Epithelial cell of prostate (primary cell): Measurements from ENCODE around the gene ADRA2A.

Source experiments
- DNase-seq: peaks from one replicate; pipeline ENCODE4 v3.0.0-alpha.2; 2011; ENCODE audit warnings: low read depth, low spot score
- H3K27ac ChIP-seq: fragments of 450-650 bp; 2 replicates; pipeline ENCODE4 v1.5.1; 2017; ENCODE audit warnings: mild to moderate bottlenecking

ADRA2A gene

DNA sequence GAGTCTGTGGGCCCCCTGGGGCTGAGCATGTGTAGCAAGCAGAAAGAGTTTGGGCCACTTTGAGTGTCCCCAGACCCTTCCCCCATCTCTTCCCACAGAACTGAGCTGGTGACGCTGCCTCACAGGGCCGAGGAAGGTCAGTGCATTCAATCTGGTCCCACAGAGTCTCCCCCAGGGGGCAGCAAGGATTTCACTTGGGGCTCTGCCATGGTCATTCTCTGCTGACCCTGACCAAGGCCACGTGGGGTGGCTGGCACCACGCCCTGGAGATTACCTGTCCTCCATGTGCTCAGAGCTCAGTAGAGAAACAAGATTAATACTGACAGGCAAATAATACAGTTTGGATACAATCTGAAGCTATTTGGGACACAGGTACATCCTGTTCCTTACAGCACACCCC is 30.2 kb downstream of the ADRA2A start:
- H3K27ac ChIP-seq: no peak overlapping the region
- no peak for DNase-seq

- no peak for DNase-seq
These were observed 31.0 kb downstream of the ADRA2A start for GRCh38 chr10:111107846-111108245.

DNA sequence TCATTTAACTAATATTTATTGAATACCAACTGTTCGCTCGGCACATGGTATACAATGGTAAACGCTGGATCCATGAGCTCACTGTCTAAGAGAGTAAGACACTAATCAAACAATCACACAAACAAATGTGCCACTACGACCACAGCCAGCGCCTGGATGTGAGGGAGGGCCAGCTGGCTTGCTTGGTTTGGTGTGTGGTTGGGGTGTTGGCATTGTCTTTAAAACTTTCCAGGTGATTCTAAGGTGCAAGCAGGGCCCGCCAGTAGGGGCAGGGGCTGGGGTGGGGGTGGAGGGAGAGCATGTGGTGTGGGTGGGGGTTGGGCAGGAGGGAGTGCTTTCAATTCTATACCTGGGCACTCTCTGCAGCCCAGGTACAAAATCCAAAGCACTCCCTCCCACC is 31.6 kb downstream of the ADRA2A start:
- H3K27ac ChIP-seq: no peak overlapping the region
- no peak for DNase-seq

More at GRCh38 chr10:111107846-111108245, 31.0 kb downstream of the ADRA2A start:
- H3K27ac ChIP-seq: no peak overlapping the region

- no peak for DNase-seq
- no peak overlapping the region for H3K27ac ChIP-seq
These were observed 32.8 kb downstream of the ADRA2A start for GRCh38 chr10:111109501-111110242.

DNA sequence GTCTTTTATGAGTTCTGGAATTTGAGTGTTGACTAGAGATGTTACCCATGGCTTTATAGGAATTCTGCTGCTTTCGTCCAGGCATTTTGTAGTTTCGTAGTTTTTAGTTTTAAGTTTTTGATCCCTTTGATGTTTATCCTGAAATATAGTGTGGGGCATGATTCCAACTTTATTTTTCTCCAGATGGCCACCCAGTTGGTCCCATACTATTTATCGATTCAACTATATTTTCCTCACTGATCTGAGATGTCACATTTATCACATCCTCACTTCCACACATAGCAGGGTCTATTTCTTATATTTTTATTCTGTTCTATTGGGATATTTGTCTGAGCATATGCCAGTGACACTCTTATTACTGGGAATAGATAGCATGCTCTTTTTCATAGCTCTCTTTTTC is 33.9 kb downstream of the ADRA2A start:
- DNase-seq: no peak
- H3K27ac ChIP-seq: no peak overlapping the region

DNA sequence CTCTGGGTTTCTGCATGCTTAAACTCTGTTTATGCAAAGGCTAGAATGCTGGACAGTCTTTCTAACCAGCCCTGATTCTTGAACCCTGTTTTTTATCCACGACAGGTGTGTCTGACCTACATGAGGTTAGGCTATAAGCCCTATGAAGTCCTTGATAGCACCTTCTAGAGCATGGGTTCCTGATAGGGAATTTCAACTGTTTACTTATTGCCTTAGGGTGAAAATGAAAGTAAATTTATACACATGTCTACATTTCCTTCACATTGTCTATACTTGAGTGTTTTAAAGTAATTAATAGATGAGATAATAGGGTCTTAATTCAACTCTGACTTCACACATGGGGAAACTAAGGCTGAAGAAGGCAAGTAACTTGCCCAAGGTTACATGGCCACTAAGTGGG is 35.5 kb downstream of the ADRA2A start:
- DNase-seq: no peak
- H3K27ac ChIP-seq: no peak overlapping the region

GRCh38 chr10:111113238-111113960 is 36.6 kb downstream of the ADRA2A start:
- DNase-seq: no peak
- H3K27ac ChIP-seq: no peak overlapping the region

DNA sequence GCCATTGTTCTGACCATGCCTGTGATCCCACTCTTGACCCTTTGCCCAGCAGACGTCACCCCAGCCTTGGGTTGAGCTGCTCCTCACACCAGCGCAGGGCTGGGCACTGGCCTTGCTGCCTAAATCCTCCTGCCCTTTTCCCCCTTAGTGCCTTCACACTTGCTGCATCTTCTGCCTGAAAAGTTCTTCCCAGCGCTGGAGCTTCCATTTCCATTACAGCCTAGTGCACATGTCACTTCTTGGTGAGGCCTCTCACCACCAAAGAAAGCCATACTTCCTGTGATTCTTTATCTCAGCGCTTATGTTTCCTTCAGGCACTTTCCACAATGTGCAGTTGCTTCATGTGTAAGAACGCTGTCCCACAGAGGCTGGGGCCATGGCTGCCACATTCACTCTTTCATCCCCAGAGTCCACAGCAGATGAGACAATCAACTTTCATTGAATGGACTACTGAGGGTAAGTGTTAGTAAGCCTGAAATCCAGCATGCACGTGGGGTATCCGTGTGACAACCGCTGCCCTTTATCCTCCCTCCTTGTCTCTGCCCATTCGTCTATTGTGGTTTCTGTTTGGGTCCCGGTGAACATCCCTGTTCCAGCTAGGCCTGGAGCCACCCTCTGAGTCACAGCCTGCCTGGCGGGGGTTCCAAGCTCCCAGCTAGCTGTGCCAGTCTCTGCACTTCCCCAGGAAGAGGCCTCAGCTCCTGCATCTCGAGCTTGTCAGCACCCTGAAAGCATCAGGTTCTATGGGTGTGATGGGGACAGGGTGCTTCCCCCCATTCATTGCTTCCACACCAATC is 37.3 kb downstream of the ADRA2A start:
- no peak for DNase-seq
- no peak overlapping the region for H3K27ac ChIP-seq

DNA sequence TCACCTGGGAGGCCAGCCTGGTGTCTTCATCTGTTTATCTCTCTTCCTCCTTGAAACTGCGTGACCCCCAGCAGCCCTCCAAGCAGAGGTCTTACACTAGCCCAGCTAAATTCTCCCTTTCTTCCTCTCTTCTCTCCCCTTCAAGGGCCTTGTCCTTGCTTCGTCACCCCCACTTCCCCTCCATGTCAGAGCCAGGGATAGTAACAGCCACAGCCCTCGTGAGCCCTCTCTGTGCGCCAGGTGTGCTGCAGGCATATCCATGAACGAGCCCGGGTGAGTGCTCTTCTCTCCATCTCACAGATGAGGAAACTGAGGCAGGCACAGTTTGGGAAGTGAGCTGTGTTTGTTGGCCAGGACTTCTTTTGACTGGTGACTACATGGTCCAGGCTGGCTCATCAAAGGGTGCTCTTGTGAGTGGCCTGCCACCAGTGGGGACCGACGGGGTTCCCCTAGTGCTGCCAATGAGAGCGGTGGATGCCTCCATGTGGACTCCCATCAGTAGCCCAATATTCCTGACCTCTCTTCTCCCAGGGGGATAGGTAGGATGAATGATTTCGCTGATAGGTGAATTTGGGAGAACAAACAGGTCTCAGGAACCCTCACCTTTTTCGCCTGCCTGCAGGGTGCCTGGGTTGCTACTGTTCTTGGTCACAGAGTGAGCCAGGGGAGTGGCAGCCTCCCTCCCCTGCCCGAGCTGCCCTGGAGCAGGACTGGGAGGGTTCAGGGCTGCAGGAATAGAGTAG is 38.1 kb downstream of the ADRA2A start:
- DNase-seq: no peak
- no peak overlapping the region for H3K27ac ChIP-seq

- DNase-seq: no peak
- H3K27ac ChIP-seq: no peak overlapping the region
These were observed 39.4 kb downstream of the ADRA2A start for GRCh38 chr10:111116211-111116610.

GRCh38 chr10:111116762-111117445 is 40.1 kb downstream of the ADRA2A start:
- DNase-seq: no peak
- no peak overlapping the region for H3K27ac ChIP-seq

DNA sequence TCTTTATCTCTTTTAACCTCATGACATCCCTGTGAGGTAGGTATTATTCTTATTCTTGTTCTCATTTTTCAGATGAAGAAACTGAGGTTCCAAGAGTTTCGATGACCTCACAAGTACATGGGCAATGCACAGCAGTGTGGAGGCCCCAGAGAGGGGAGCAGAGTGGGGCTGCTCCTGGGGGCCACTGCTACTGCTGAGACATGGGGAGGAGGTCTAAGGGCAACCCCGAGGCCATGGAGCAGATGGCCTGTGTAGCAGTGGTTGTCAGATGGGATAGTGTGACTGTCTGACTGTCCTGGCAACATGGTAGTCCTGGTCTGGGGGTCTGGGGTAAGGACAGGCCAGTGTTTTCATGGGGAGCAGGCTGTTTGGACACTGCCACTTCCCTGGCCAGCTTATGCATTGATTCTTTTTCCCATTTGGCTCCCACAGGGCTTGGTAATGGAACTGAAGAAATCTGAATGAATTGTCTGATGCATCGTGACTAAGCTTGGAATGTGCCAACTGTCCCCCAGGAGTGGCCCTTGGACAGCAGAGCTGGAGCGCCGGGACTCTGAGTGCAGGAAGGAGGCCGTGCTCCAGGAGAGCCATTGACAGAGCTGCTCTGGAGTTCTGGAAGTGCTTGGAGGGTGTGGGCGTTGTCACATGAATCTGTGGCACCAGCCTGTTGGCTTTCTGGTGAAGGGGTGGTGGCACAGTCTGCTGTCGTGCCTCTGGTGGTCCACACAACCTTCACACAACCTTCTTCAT is 40.9 kb downstream of the ADRA2A start:
- no peak overlapping the region for H3K27ac ChIP-seq
- no peak for DNase-seq

DNA sequence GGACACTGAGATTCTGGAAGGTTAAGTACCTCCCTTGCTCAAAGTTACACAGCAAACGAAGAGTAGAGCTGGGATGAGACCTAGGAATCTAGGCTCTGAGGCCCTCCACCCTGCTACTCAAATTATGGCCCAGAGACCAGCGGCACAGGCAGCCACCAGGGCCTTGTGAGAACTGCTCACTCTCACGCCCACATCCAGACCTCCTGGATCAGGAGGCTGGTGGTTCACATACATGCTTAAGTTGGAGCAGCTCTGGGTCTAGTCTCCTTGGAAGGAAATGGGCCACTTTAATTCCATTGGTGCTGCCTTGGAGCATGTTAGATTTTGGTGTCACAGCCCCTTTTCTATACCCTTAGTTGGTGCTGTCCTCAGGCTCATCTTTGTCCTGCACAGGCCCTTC is 41.9 kb downstream of the ADRA2A start:
- no peak overlapping the region for H3K27ac ChIP-seq
- DNase-seq: no peak

DNA sequence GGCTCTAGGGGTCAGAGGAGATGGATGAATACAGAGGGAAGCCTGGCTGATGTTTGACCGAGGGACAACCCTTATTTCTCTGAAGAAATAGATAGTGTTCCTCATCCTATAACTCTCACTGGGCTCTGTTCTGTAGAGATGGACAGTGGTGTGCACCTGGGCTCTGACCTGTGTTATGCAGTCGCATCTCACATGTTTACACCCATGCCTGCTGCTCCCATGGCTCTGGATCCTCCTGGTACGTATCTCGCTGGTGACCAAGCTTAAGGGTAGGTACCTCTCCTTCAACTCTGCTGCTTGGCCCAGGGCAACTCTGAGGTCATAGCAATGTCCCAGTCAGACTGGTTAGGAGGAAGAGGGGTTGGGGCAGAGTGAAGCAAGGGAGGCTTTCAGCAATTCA is 42.8 kb downstream of the ADRA2A start:
- H3K27ac ChIP-seq: no peak overlapping the region
- DNase-seq: no peak

- no peak overlapping the region for H3K27ac ChIP-seq
- no peak for DNase-seq
These were observed 45.3 kb downstream of the ADRA2A start for GRCh38 chr10:111122127-111122526.

DNA sequence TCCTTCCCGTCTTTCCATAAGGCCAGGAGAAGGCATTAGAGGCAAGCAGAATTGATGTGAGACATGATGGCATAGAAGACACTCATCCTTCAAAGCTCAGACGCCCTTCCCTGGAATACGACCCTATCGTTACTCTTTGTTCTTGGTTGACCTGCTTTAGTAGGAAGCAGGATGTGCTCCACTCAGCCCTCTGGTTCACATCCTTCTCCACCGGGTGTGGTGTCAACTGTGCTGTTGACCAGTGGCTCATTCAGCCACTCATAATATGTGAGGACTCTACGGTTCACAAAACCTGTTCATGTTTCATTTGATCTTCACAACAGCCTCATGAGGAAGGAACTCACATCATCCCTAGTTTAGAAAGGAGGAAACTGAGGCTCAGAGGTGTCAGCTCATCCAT is 47.1 kb downstream of the ADRA2A start:
- H3K27ac ChIP-seq: no peak overlapping the region
- DNase-seq: no peak

DNA sequence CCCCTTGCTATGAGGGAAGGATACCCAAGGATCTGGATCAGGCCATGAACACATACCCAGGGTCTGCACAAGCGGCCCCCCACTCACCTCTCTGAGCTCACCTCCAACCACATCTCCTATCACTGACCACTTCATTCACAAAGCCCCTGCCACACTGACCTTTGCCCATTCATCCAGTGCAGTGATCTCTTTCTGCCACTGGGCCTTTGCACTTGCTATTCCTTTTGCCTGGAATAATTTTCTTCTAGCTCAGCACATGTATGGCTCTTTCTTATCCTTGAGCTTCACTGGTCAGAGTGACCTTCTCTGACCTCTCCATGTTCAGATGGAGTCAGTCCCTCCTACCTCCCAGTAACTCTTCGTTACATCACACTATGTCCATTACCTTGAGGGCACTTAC is 48.3 kb downstream of the ADRA2A start:
- DNase-seq: no peak
- H3K27ac ChIP-seq: no peak overlapping the region

DNA sequence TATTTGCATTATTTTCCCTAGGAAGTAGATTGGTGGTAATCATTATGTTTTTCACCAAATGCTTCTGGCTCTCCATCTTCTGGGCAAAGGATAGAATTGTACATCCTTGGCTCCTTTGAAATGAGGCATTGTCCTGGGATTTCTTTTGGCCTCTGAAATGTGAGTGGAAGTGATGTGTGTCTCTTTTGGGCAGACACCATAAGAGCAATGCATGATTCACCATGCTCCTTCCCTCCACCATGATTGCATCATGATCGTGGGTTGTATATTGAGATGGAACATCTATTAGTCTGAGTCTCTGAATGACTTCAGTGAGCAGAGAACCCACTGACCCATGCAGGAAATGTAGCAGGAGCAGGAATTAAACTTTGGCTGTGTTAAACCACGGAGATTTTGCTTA is 49.2 kb downstream of the ADRA2A start:
- no peak for DNase-seq
- H3K27ac ChIP-seq: no peak overlapping the region
